HS-27A (cell line): Measurements from ENCODE around the gene HELT.

Source experiments
- DNase-seq: peaks from one replicate; pipeline ENCODE4 v3.0.0-alpha.2; 2012; ENCODE audit warnings: low read depth, missing footprints

Gene HELT

GRCh38 chr4:185003596-185004351 lies 14.5 kb upstream of the HELT start:
- DNase-seq: no peak

GRCh38 chr4:185004562-185005218 lies 13.6 kb upstream of the HELT start:
- no peak for DNase-seq

- peak; percentile 14 for DNase-seq
These were observed 13.0 kb upstream of the HELT start for GRCh38 chr4:185005219-185005819.

GRCh38 chr4:185011408-185011807 lies 6.9 kb upstream of the HELT start:
- no peak for DNase-seq

- DNase-seq: no peak
These were observed 4.7 kb upstream of the HELT start for GRCh38 chr4:185013417-185014125.

- no peak for DNase-seq
These were observed 3.2 kb upstream of the HELT start for GRCh38 chr4:185015108-185015507.

GRCh38 chr4:185016101-185016940 lies 2.0 kb upstream of the HELT start:
- DNase-seq: no peak

GRCh38 chr4:185016946-185017758 lies 1.1 kb upstream of the HELT start:
- no peak for DNase-seq

- no peak for DNase-seq
These were observed 655 bp downstream of the HELT start for GRCh38 chr4:185018834-185019455.

GRCh38 chr4:185019456-185020292 lies 1.4 kb downstream of the HELT start:
- no peak for DNase-seq

- no peak for DNase-seq
These were observed 2.1 kb downstream of the HELT start for GRCh38 chr4:185020293-185020808.

GRCh38 chr4:185020863-185021761 lies 2.8 kb downstream of the HELT start:
- DNase-seq: no peak

- no peak for DNase-seq
These were observed 5.2 kb downstream of the HELT start for GRCh38 chr4:185023471-185023870.

- DNase-seq: no peak
These were observed 10.3 kb downstream of the HELT start for GRCh38 chr4:185028625-185029024.

- no peak for DNase-seq
These were observed 13.3 kb downstream of the HELT start for GRCh38 chr4:185031611-185032010.

GRCh38 chr4:185033072-185033471 lies 14.8 kb downstream of the HELT start:
- DNase-seq: no peak

GRCh38 chr4:185033950-185034349 lies 15.7 kb downstream of the HELT start:
- DNase-seq: no peak

GRCh38 chr4:185035284-185035683 lies 17.0 kb downstream of the HELT start:
- no peak for DNase-seq
